Mesendoderm (in vitro differentiated cells): ENCODE data around the gene MMP17.
A peak's percentile ranks its signal among the peaks of the same experiment; 100 is the strongest.

ENCODE experiments used
- DNase-seq: peaks from one replicate; pipeline ENCODE4 v3.0.0; 2013
- H2AK5ac ChIP-seq: 2 replicates; pipeline ENCODE4 v1.6.1; 2013; ENCODE audit warnings: low read length, inconsistent platforms
- H2BK120ac ChIP-seq: 2 replicates; pipeline ENCODE4 v1.6.1; 2013; ENCODE audit warnings: low read depth, mild to moderate bottlenecking, low read length, moderate library complexity, mixed read lengths
- H2BK15ac ChIP-seq: replicated peaks from 2 replicates; pipeline ENCODE4 v1.6.1; 2013; ENCODE audit warnings: low read depth, mild to moderate bottlenecking, moderate library complexity
- H2BK5ac ChIP-seq: 2 replicates; pipeline ENCODE4 v1.6.1; 2013; ENCODE audit warnings: low read length, inconsistent platforms
- H3K18ac ChIP-seq: 2 replicates; pipeline ENCODE4 v1.6.1; 2013; ENCODE audit warnings: mild to moderate bottlenecking, low read length, mixed read lengths
- H3K23ac ChIP-seq: one replicate; pipeline ENCODE4 v1.6.1; 2013; ENCODE audit warnings: low read length
- H3K27ac ChIP-seq: 2 replicates; pipeline ENCODE4 v1.5.1; 2013; ENCODE audit warnings: low read depth, mild to moderate bottlenecking, inconsistent platforms, low read length, moderate library complexity
- H3K27me3 ChIP-seq: 2 replicates; pipeline ENCODE4 v1.6.1; 2013; ENCODE audit warnings: low read length, control low read depth, mild to moderate bottlenecking, inconsistent platforms; ENCODE audit not compliant: insufficient read depth, poor library complexity
- H3K36me3 ChIP-seq: 2 replicates; pipeline ENCODE4 v1.6.1; 2013; ENCODE audit warnings: low read length, inconsistent platforms; ENCODE audit not compliant: control insufficient read depth, insufficient read depth
- H3K4ac ChIP-seq: one replicate; pipeline ENCODE4 v1.6.1; 2013; ENCODE audit warnings: low read depth, mild to moderate bottlenecking, low read length, moderate library complexity
- H3K4me1 ChIP-seq: 2 replicates; pipeline ENCODE4 v1.6.1; 2013; ENCODE audit warnings: low read depth, low read length, inconsistent platforms; ENCODE audit not compliant: control insufficient read depth
- H3K4me2 ChIP-seq: 2 replicates; pipeline ENCODE4 v1.6.1; 2013; ENCODE audit warnings: low read length
- H3K4me3 ChIP-seq: 2 replicates; pipeline ENCODE4 v1.5.1; 2013; ENCODE audit warnings: mild to moderate bottlenecking, low read length
- H3K56ac ChIP-seq: one replicate; pipeline ENCODE4 v1.6.1; 2013; ENCODE audit warnings: low read length
- H3K79me1 ChIP-seq: 2 replicates; pipeline ENCODE4 v1.6.1; 2013; ENCODE audit warnings: low read length, inconsistent platforms
- H3K79me2 ChIP-seq: 2 replicates; pipeline ENCODE4 v1.6.1; 2013; ENCODE audit warnings: mild to moderate bottlenecking, low read length; ENCODE audit not compliant: control insufficient read depth, insufficient read depth
- H3K9ac ChIP-seq: 2 replicates; pipeline ENCODE4 v1.6.1; 2013; ENCODE audit warnings: low read length, inconsistent platforms
- H4K5ac ChIP-seq: one replicate; pipeline ENCODE4 v1.6.1; 2013; ENCODE audit warnings: low read length
- H4K8ac ChIP-seq: one replicate; pipeline ENCODE4 v1.6.1; 2013; ENCODE audit warnings: low read depth, mild to moderate bottlenecking, control low read depth, low read length, moderate library complexity
- WGBS: extraction: QIAGEN DNeasy Blood & Tissue Kit; methylation state at CpG from one replicate; pipeline ENCODE4 v1.1.7; 2013; ENCODE audit warnings: low lambda C conversion rate, missing lambda C conversion rate; ENCODE audit not compliant: insufficient coverage; ENCODE audit errors: extremely low coverage; 5-methylcytosine and 5-hydroxymethylcytosine counted together

Gene MMP17

GRCh38 chr12:131863711-131864396 lies 35.7 kb downstream of the MMP17 start:
- no peak overlapping the region for H3K56ac ChIP-seq
- H3K4me2 ChIP-seq, result no peak overlapping the region
- no peak overlapping the region for H3K4ac ChIP-seq
- no peak overlapping the region for H2BK5ac ChIP-seq
- no peak overlapping the region for H3K9ac ChIP-seq
- H4K5ac ChIP-seq, result no peak overlapping the region
- no peak overlapping the region for H3K27ac ChIP-seq
- H3K79me2 ChIP-seq, result no peaks in the 10 kb centered on the region
- no peak overlapping the region for H2BK15ac ChIP-seq
- H3K79me1 ChIP-seq, result no peaks in the 10 kb centered on the region
- no peaks in the 10 kb centered on the region for H3K36me3 ChIP-seq
- no peak overlapping the region for H3K18ac ChIP-seq
- no peaks in the 10 kb centered on the region for H3K27me3 ChIP-seq
- no peak overlapping the region for H3K23ac ChIP-seq
- H3K4me3 ChIP-seq, result no peak overlapping the region
- no CpG with 5 or more reads among the region's 24 CpGs for WGBS
- no peak overlapping the region for H2BK120ac ChIP-seq
- peak; percentile 48 for DNase-seq
- no peak overlapping the region for H4K8ac ChIP-seq
- no peak overlapping the region for H2AK5ac ChIP-seq
- H3K4me1 ChIP-seq, result peaks cover 3% of the 10 kb centered on the region

DNA sequence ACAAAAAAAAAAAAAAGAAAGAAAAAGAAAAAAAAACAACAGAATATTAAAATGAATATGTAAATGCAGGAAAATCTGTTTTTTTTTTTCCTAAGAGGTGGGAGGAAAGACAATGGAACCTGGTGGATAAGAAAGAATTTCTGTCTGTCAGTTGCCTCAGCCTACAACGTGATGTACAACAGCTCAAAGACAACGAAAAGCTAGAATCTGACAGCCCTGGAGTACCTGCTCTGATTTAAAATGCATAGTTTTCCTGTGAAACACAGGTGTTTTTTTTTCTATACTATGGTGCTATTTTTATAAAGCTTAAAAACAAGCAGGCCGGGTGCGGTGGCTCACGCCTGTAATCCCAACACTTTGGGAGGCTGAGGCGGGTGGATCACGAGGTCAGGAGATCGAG lies 36.3 kb downstream of the MMP17 start:
- H2BK5ac ChIP-seq, result no peak overlapping the region
- no peak overlapping the region for H4K5ac ChIP-seq
- H3K4me2 ChIP-seq, result no peak overlapping the region
- H3K27me3 ChIP-seq, result no peaks in the 10 kb centered on the region
- H3K27ac ChIP-seq, result no peak overlapping the region
- peaks cover 3% of the 10 kb centered on the region for H3K4me1 ChIP-seq
- H3K4me3 ChIP-seq, result no peak overlapping the region
- DNase-seq, result no peak
- H3K18ac ChIP-seq, result no peak overlapping the region
- H3K36me3 ChIP-seq, result no peaks in the 10 kb centered on the region
- H3K23ac ChIP-seq, result no peak overlapping the region
- WGBS, result no CpG with 5 or more reads among the region's 8 CpGs
- no peaks in the 10 kb centered on the region for H3K79me1 ChIP-seq
- no peak overlapping the region for H2BK15ac ChIP-seq
- no peak overlapping the region for H2BK120ac ChIP-seq
- H3K9ac ChIP-seq, result no peak overlapping the region
- no peak overlapping the region for H3K4ac ChIP-seq
- no peak overlapping the region for H2AK5ac ChIP-seq
- H3K56ac ChIP-seq, result no peak overlapping the region
- H4K8ac ChIP-seq, result no peak overlapping the region
- no peaks in the 10 kb centered on the region for H3K79me2 ChIP-seq

DNA sequence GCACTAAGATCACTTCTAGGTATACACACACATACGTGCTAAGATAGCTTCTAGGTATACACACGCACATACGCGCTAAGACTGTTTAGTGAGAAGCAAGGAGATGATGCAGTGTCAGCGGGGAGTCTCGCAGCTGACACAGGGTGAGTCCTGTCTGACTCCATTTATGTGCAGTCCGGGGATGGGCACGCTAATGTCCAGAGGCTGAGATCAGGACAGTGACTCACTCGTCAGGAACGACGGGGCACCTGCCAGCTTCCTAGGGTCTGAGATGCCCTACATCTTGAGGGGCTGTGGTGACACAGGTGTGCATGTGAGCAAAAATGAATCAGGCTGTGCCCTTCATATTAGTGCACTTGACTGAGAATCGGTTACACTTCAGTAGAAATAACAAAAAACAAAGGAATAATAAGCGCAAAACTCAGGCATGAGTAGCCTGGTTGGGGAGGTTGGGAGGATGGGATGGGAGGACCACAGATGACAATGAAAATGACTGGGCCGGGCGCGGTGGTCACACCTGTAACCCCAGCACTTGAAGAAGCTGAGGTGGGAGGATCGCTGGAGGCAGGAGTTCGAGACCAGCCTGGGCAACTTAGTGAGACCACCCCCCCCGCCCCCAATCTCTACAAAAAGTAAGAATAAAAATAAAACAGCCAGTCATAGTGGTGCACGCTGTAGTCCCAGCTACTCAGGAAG lies 37.1 kb downstream of the MMP17 start:
- Histone ChIP-seq H3K23ac (no peak overlapping the region), H3K56ac (no peak overlapping the region), H3K79me1 (no peaks in the 10 kb centered on the region), H3K4me2 (no peak overlapping the region), H3K36me3 (no peaks in the 10 kb centered on the region), H3K4me1 (peaks cover 3% of the 10 kb centered on the region), H3K4ac (no peak overlapping the region), H3K9ac (no peak overlapping the region), H3K79me2 (no peaks in the 10 kb centered on the region), H2BK120ac (no peak overlapping the region), H2AK5ac (no peak overlapping the region), H4K5ac (no peak overlapping the region), H2BK15ac (no peak overlapping the region), H4K8ac (no peak overlapping the region), H3K27ac (no peak overlapping the region), H3K27me3 (no peaks in the 10 kb centered on the region), H2BK5ac (no peak overlapping the region), H3K4me3 (no peak overlapping the region), H3K18ac (no peak overlapping the region)
- no peak for DNase-seq
- no CpG with 5 or more reads among the region's 20 CpGs for WGBS

DNA sequence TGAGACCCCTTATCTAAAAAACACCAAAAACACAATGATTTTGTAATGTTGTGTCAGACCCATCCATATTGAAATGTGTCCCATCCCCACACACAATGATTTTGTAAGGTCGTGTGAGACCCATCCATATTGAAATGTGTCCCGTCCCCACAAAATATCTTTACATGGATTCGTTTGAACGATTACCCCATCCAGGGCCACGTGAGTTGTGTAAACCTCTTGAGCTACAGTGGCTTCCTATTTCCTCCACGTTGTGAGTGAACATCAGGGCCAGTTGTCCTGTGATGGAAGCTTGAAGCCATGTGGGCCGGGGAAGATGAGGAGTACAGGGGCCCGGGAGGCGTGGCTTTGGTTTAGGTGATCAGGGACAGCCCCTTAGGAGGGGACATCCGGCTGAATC lies 39.3 kb downstream of the MMP17 start:
- Histone ChIP-seq H3K79me2 (no peaks in the 10 kb centered on the region), H3K4me1 (no peaks in the 10 kb centered on the region), H2BK120ac (no peak overlapping the region), H3K4ac (no peak overlapping the region), H3K36me3 (no peaks in the 10 kb centered on the region), H3K27me3 (no peaks in the 10 kb centered on the region), H2BK15ac (no peak overlapping the region), H3K23ac (no peak overlapping the region), H2AK5ac (no peak overlapping the region), H4K5ac (no peak overlapping the region), H2BK5ac (no peak overlapping the region), H4K8ac (no peak overlapping the region), H3K9ac (no peak overlapping the region), H3K4me3 (no peak overlapping the region), H3K79me1 (no peaks in the 10 kb centered on the region), H3K27ac (no peak overlapping the region), H3K4me2 (no peak overlapping the region), H3K18ac (no peak overlapping the region), H3K56ac (no peak overlapping the region)
- no CpG with 5 or more reads among the region's 10 CpGs for WGBS
- no peak for DNase-seq

GRCh38 chr12:131867891-131868675 lies 39.9 kb downstream of the MMP17 start:
- Histone ChIP-seq H3K79me2 (no peaks in the 10 kb centered on the region), H3K4me2 (no peak overlapping the region), H3K36me3 (no peaks in the 10 kb centered on the region), H3K4me3 (no peak overlapping the region), H3K18ac (no peak overlapping the region), H3K79me1 (no peaks in the 10 kb centered on the region), H2AK5ac (no peak overlapping the region), H3K4ac (no peak overlapping the region), H2BK5ac (no peak overlapping the region), H3K27me3 (no peaks in the 10 kb centered on the region), H4K8ac (no peak overlapping the region), H2BK15ac (no peak overlapping the region), H3K56ac (peak overlapping the region; percentile 25), H2BK120ac (no peak overlapping the region), H3K9ac (no peak overlapping the region), H3K4me1 (no peaks in the 10 kb centered on the region), H3K23ac (no peak overlapping the region), H3K27ac (no peak overlapping the region), H4K5ac (no peak overlapping the region)
- no peak for DNase-seq
- no CpG with 5 or more reads among the region's 28 CpGs for WGBS
